ENCODE measurements around the gene KREMEN1. TPM values are rescaled to one million over a fixed set of nuclear protein-coding genes. Genes with fewer than 3 reads are reported as not detected.

KREMEN1 gene
- total RNA-seq, 1 experiment from 2014 or later: 2.7 TPM

DNA sequence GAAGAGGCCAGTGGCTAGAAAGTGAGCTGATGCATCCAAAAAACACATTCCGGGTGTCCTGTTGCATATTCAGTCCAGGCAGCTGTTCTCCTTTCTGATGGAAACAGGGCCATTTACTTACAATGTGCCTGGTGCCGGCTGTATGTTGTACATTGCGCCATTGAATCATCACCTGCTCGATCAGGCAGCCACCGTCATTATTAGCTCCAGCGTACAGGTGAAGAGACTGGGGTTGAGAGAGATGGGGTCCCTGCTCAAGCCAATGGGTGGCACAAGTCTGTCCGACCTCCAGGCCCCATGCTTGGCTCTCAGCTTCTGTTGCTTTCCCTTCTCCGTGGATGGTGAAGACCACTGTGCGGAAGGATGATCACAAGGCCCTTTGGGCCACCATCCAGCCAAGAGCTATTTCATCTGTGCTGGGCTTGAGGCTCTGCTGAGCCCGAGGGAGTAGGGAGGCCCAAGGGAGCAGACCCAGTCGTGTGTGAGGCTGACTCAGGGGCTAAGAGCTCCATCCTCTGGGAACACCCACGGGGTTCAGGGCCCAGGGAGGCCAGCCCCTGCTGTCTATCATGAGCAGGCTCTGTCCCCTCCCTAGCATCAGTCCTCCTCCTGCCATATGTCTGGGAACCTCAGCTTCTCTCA is 112.1 kb downstream of the KREMEN1 start:
- ATAC-seq: no peak
- DNase-seq: no peak
- Histone ChIP-seq H3K4me2 (ENCODE audit: low read length) (no peak overlapping the region), H3K27me3 (ENCODE audit: low read length) (no peaks in the 10 kb centered on the region), H3K4me1 (ENCODE audit: insufficient read depth, low read length) (no peaks in the 10 kb centered on the region), H3K9me3 (ENCODE audit: low read length) (no peaks in the 10 kb centered on the region), H3K79me2 (ENCODE audit: low read length) (no peaks in the 10 kb centered on the region), H3K9ac (ENCODE audit: low read length) (no peak overlapping the region), H3K4me3 (ENCODE audit: low read length) (no peak overlapping the region), H4K20me1 (ENCODE audit: low read length) (no peaks in the 10 kb centered on the region), H2AFZ (ENCODE audit: low read length) (no peak overlapping the region), H3K36me3 (ENCODE audit: low read depth, low read length) (no peaks in the 10 kb centered on the region), H3F3A (ENCODE audit: low read length, unreplicated experiment) (no peaks in the 10 kb centered on the region), H3K27ac (ENCODE audit: low read length) (no peak overlapping the region), H3K9me2 (replicated peaks; ENCODE audit: low read length) (no peaks in the 10 kb centered on the region)
- POLR2A ChIA-PET (ENCODE audit: unreplicated experiment): no interaction called here
- BruUV-seq (replicated peaks): no TSS peak
- CTCF ChIA-PET: no interaction called here
- TF ChIP-seq EZH2phosphoT487 (IDR thresholded peaks at IDR 0.05; ENCODE audit: borderline replicate concordance, low read length): no peak
- TF ChIP-seq, protein P1, sequence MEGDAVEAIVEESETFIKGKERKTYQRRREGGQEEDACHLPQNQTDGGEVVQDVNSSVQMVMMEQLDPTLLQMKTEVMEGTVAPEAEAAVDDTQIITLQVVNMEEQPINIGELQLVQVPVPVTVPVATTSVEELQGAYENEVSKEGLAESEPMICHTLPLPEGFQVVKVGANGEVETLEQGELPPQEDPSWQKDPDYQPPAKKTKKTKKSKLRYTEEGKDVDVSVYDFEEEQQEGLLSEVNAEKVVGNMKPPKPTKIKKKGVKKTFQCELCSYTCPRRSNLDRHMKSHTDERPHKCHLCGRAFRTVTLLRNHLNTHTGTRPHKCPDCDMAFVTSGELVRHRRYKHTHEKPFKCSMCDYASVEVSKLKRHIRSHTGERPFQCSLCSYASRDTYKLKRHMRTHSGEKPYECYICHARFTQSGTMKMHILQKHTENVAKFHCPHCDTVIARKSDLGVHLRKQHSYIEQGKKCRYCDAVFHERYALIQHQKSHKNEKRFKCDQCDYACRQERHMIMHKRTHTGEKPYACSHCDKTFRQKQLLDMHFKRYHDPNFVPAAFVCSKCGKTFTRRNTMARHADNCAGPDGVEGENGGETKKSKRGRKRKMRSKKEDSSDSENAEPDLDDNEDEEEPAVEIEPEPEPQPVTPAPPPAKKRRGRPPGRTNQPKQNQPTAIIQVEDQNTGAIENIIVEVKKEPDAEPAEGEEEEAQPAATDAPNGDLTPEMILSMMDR (conservative IDR thresholded peaks at IDR 0.05; ENCODE audit: low read depth, low read length): no peak
- TF ChIP-seq EZH2 (IDR thresholded peaks at IDR 0.05; ENCODE audit: low read length, unreplicated experiment): no peak
- intact Hi-C loops (cut with micrococcal nuclease): no loop called here

DNA sequence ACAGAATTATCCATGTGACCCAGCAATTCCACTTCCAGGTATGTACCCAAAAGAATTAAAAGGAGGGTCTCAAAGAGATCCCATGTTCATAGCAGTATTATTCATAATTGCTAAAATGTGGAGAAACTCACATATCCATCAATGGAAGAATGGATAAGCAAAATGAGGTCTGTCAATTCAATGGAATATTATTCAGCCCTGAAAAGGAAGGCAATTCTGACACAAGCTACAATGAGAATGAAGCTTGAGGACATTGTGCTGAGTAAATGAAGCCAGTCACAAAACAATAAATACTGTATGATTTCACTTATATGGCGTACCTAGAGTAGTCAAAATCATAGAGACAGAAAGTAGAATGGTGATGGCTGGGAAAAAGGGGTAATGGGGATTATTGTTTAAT is 113.5 kb downstream of the KREMEN1 start:
- DNase-seq (no peak), ATAC-seq (no peak)
- H3K4me1 ChIP-seq (ENCODE audit: insufficient read depth, low read length): no peaks in the 10 kb centered on the region
- no peaks in the 10 kb centered on the region for H3K27me3 ChIP-seq (ENCODE audit: low read length)
- no peaks in the 10 kb centered on the region for H4K20me1 ChIP-seq (ENCODE audit: low read length)
- no peaks in the 10 kb centered on the region for H3K36me3 ChIP-seq (ENCODE audit: low read depth, low read length)
- CTCF ChIA-PET: no interaction called here
- H3K9me2 ChIP-seq (replicated peaks; ENCODE audit: low read length): no peaks in the 10 kb centered on the region
- no peaks in the 10 kb centered on the region for H3F3A ChIP-seq (ENCODE audit: low read length, unreplicated experiment)
- H3K79me2 ChIP-seq (ENCODE audit: low read length): no peaks in the 10 kb centered on the region
- no peaks in the 10 kb centered on the region for H3K9me3 ChIP-seq (ENCODE audit: low read length)
- BruUV-seq (replicated peaks): no TSS peak
- TF ChIP-seq, protein P1 (conservative IDR thresholded peaks at IDR 0.05; ENCODE audit: low read depth, low read length): no peak
- TF ChIP-seq EZH2 (IDR thresholded peaks at IDR 0.05; ENCODE audit: low read length, unreplicated experiment): no peak
- no peak for TF ChIP-seq EZH2phosphoT487 (IDR thresholded peaks at IDR 0.05; ENCODE audit: borderline replicate concordance, low read length)
- no peak overlapping the region for H3K9ac ChIP-seq (ENCODE audit: low read length)
- no peak overlapping the region for H3K4me2 ChIP-seq (ENCODE audit: low read length)
- H2AFZ ChIP-seq (ENCODE audit: low read length): no peak overlapping the region
- H3K4me3 ChIP-seq (ENCODE audit: low read length): no peak overlapping the region
- POLR2A ChIA-PET (ENCODE audit: unreplicated experiment): no interaction called here
- intact Hi-C loops (cut with micrococcal nuclease): no loop called here
- H3K27ac ChIP-seq (ENCODE audit: low read length): no peak overlapping the region

DNA sequence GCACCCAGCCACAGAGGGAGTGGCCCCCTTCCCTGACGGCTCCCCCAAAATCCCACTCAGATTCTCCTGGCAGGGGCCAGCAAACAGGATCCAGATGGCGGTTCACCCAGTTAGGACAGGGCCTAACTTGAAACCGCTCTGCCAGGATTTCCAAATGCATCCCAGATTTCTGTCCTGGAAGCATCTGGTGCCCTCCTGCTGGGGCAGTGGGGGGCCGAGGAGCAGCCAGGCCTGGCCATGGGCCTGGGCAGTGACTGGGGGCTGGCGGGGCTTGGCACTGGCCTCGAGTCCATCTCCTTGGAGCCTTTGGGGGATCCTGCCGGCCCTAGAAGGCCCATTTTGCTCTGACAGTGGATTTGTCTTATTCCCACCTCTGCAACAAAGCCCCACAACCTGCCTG is 115.0 kb downstream of the KREMEN1 start:
- Histone ChIP-seq H3K4me3 (ENCODE audit: low read length) (no peak overlapping the region), H3K36me3 (ENCODE audit: low read depth, low read length) (no peaks in the 10 kb centered on the region), H3F3A (ENCODE audit: low read length, unreplicated experiment) (no peaks in the 10 kb centered on the region), H3K27ac (ENCODE audit: low read length) (no peak overlapping the region), H3K9me3 (ENCODE audit: low read length) (no peaks in the 10 kb centered on the region), H3K4me1 (ENCODE audit: insufficient read depth, low read length) (no peaks in the 10 kb centered on the region), H3K9me2 (replicated peaks; ENCODE audit: low read length) (no peaks in the 10 kb centered on the region), H2AFZ (ENCODE audit: low read length) (no peak overlapping the region), H3K79me2 (ENCODE audit: low read length) (no peaks in the 10 kb centered on the region), H3K9ac (ENCODE audit: low read length) (no peak overlapping the region), H3K27me3 (ENCODE audit: low read length) (no peaks in the 10 kb centered on the region), H3K4me2 (ENCODE audit: low read length) (no peak overlapping the region), H4K20me1 (ENCODE audit: low read length) (no peaks in the 10 kb centered on the region)
- CTCF ChIA-PET: no interaction called here
- no peak for DNase-seq
- intact Hi-C loops (cut with micrococcal nuclease): no loop called here
- no peak for ATAC-seq
- POLR2A ChIA-PET (ENCODE audit: unreplicated experiment): no interaction called here
- TF ChIP-seq EZH2 (IDR thresholded peaks at IDR 0.05; ENCODE audit: low read length, unreplicated experiment) (no peak), EZH2phosphoT487 (IDR thresholded peaks at IDR 0.05; ENCODE audit: borderline replicate concordance, low read length) (no peak)
- TF ChIP-seq, protein P1 (conservative IDR thresholded peaks at IDR 0.05; ENCODE audit: low read depth, low read length): no peak
- BruUV-seq (replicated peaks): no TSS peak

All from PC-3 (cell line).